ENCODE results near the gene FAM210A. TPM values are rescaled to one million over a fixed set of nuclear protein-coding genes. Genes with fewer than 3 reads are reported as not detected.

The FAM210A gene
- total RNA-seq, 2 experiments from 2014 or later = 23.1 to 30.6 TPM

- TF ChIP-seq EZH2phosphoT487 (IDR thresholded peaks at IDR 0.05; ENCODE audit: borderline replicate concordance, low read depth, low read length) (no peak), CTCF (conservative IDR thresholded peaks at IDR 0.05; ENCODE audit: low read length) (no peak)
- Histone ChIP-seq H4K20me1 (ENCODE audit: insufficient read depth, low read length) (0 out of 2 replicates have a peak, but pooled peaks cover 3% of the 10 kb centered on the region), H3K4me1 (ENCODE audit: insufficient read depth, low read length, poor library complexity, severe bottlenecking) (no peaks in the 10 kb centered on the region), H3K9me2 (ENCODE audit: insufficient read depth, low read length) (no peaks in the 10 kb centered on the region), H2AFZ (ENCODE audit: low read length) (no peak overlapping the region), H3K4me3 (ENCODE audit: low read depth, low read length, poor library complexity, severe bottlenecking) (no peak overlapping the region), H3K27ac (ENCODE audit: low read depth, low read length, poor library complexity, severe bottlenecking) (no peak overlapping the region), H3K4me2 (ENCODE audit: low read length) (no peak overlapping the region), H3K79me2 (ENCODE audit: insufficient read depth, low read depth, low read length) (peaks cover 95% of the 10 kb centered on the region), H3K9me3 (ENCODE audit: low read length) (peaks cover 19% of the 10 kb centered on the region; the same call in 1 of the 2 replicates), H3K36me3 (ENCODE audit: insufficient read depth, low read length) (peaks cover 43% of the 10 kb centered on the region)
- no peak for DNase-seq (ENCODE audit: low spot score)
- CTCF ChIA-PET (ENCODE audit: unreplicated experiment) = no interaction called here
- intact Hi-C loops (cut with micrococcal nuclease; ENCODE audit: unreplicated experiment) = no loop called here
- BruUV-seq (replicated peaks) = no TSS peak
- POLR2A ChIA-PET = interaction anchor here (1.0 to 1.2 kb wide), 2 partner anchors 10 to 49 kb away, joined by 3 read pairs; no protein-coding TSS in a partner anchor
These were observed 13.8 kb downstream of the FAM210A start for GRCh38 chr18:13712400-13713131.

- DNase-seq (ENCODE audit: low spot score) = no peak
- no peak overlapping the region for H2AFZ ChIP-seq (ENCODE audit: low read length)
- no peak overlapping the region for H3K27ac ChIP-seq (ENCODE audit: low read depth, low read length, poor library complexity, severe bottlenecking)
- no TSS peak for BruUV-seq (replicated peaks)
- H3K79me2 ChIP-seq (ENCODE audit: insufficient read depth, low read depth, low read length) = peaks cover 93% of the 10 kb centered on the region
- CTCF ChIA-PET (ENCODE audit: unreplicated experiment) = no interaction called here
- TF ChIP-seq CTCF (conservative IDR thresholded peaks at IDR 0.05; ENCODE audit: low read length) (no peak), EZH2phosphoT487 (IDR thresholded peaks at IDR 0.05; ENCODE audit: borderline replicate concordance, low read depth, low read length) (no peak)
- peaks cover 25% of the 10 kb centered on the region; the same call in 1 of the 2 replicates for H3K9me3 ChIP-seq (ENCODE audit: low read length)
- POLR2A ChIA-PET = no interaction called here
- H3K36me3 ChIP-seq (ENCODE audit: insufficient read depth, low read length) = peaks cover 45% of the 10 kb centered on the region
- 0 out of 2 replicates have a peak, but pooled peaks cover 3% of the 10 kb centered on the region for H4K20me1 ChIP-seq (ENCODE audit: insufficient read depth, low read length)
- no peaks in the 10 kb centered on the region for H3K4me1 ChIP-seq (ENCODE audit: insufficient read depth, low read length, poor library complexity, severe bottlenecking)
- intact Hi-C loops (cut with micrococcal nuclease; ENCODE audit: unreplicated experiment) = no loop called here
- H3K9me2 ChIP-seq (ENCODE audit: insufficient read depth, low read length) = no peaks in the 10 kb centered on the region
- H3K4me3 ChIP-seq (ENCODE audit: low read depth, low read length, poor library complexity, severe bottlenecking) = no peak overlapping the region
- no peak overlapping the region for H3K4me2 ChIP-seq (ENCODE audit: low read length)
These were observed 15.9 kb downstream of the FAM210A start for GRCh38 chr18:13710414-13710831.

DNA sequence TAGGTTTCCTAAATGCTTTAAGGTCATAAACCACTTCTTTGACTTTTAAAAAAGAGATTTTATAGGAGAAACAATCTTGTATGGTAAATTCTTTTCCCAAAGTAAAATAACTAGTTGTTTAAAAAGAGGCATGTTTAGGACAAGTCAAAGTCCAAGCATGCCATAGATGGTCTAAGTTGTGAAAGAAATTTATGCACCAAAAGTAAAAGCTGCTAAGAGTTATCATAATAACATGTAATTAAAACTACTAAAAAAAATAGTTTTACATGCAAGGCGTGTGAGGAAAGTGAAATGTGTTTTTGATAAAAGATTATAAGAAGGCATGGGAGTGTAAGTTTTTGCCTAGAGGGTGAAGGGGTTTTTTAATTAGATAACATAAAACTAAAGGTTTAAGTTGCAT, 22.5 kb downstream of the FAM210A start:
- peaks cover 71% of the 10 kb centered on the region for H3K9me3 ChIP-seq (ENCODE audit: low read length)
- no peak overlapping the region for H3K4me3 ChIP-seq (ENCODE audit: low read depth, low read length, poor library complexity, severe bottlenecking)
- TF ChIP-seq CTCF (conservative IDR thresholded peaks at IDR 0.05; ENCODE audit: low read length) (no peak), EZH2phosphoT487 (IDR thresholded peaks at IDR 0.05; ENCODE audit: borderline replicate concordance, low read depth, low read length) (no peak)
- intact Hi-C loops (cut with micrococcal nuclease; ENCODE audit: unreplicated experiment) = no loop called here
- no peak overlapping the region for H2AFZ ChIP-seq (ENCODE audit: low read length)
- no peaks in the 10 kb centered on the region for H4K20me1 ChIP-seq (ENCODE audit: insufficient read depth, low read length)
- no peaks in the 10 kb centered on the region for H3K9me2 ChIP-seq (ENCODE audit: insufficient read depth, low read length)
- POLR2A ChIA-PET = no interaction called here
- peaks cover 57% of the 10 kb centered on the region for H3K36me3 ChIP-seq (ENCODE audit: insufficient read depth, low read length)
- no peak overlapping the region for H3K27ac ChIP-seq (ENCODE audit: low read depth, low read length, poor library complexity, severe bottlenecking)
- CTCF ChIA-PET (ENCODE audit: unreplicated experiment) = no interaction called here
- peaks cover 80% of the 10 kb centered on the region for H3K79me2 ChIP-seq (ENCODE audit: insufficient read depth, low read depth, low read length)
- no TSS peak for BruUV-seq (replicated peaks)
- no peaks in the 10 kb centered on the region for H3K4me1 ChIP-seq (ENCODE audit: insufficient read depth, low read length, poor library complexity, severe bottlenecking)
- no peak overlapping the region for H3K4me2 ChIP-seq (ENCODE audit: low read length)
- peak; percentile 59 for DNase-seq (ENCODE audit: low spot score)
